CD4-positive, alpha-beta T cell treated with Interleukin-1 beta for 1 hour (primary cell): ENCODE measurements around the gene BANP.
"Not testable (repeated sequence)": the region's sequence is repeated elsewhere in the genome, so short reads cannot be mapped to it uniquely, and the experiment has no call there.

Source experiments
- DNase-seq, 2 donors: peaks; one replicate each; pipeline ENCODE4 v3.0.0-alpha.2; 2020 to 2022

BANP gene

DNA sequence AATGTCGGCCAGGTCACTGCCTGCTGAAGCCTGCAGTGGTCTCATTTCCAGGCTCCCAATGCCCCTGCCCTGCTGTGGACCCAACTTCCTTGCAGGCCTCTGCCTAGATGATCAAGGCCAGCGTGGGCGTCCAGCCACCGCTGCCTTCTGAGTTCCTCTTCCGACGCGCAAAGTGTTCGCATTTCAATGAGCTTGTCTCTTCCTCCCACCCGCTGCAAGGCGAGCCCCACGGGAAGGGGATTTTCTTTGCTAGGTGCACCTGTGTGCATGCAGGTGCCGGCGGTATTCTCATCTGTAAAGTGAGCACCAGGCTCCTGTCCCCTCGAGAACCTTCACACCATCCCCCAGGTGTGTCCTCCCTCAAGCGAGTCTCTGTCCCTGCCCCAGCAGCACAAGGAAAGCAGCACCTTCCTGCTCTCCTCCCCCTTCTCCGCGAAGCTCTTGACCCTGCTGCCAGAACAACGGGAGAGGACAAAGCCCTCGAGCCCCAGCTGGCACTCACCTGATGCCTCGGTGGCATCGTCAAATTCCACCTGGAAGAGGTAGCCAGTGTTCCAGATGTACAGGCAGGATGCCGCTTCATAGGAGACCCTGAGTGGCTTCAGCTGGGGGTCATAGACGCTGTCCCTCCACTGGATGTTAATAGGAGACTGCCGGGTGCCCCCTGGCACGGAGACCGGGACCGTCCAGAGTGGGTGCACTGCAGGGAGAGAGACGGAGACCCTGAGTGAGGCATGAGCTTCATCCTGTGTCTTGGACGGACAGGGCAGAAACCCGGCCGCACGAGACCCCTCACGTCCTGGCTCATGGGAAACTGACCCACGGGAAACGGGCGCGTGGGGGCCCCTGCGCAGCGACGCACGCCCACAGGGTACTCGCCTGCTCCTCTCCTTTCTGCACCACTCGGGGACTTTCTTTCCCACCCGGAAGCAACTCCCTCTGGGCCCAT lies 24.7 kb upstream of the BANP start:
- DNase-seq = peak in 1 of 2 donors; percentile 52

DNA sequence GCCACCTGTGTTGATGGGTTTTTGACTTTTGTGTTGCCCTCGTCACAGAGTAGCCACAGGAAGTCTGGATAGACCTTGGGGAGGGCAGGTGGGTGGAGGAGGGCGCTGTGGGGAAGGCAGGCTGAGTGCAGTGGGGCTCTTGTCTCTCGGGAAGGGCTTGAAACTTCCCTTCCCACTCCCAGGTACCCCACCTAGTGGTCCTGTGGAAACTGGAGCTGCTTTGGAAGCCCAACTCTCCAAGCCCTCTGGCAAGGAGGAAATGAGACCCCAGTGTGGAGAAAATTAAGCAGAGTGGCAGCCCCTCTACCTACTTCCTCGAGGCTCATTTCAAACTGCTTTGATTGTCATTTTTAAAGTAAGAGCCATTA lies 24.1 kb upstream of the BANP start:
- DNase-seq = no peak

DNA sequence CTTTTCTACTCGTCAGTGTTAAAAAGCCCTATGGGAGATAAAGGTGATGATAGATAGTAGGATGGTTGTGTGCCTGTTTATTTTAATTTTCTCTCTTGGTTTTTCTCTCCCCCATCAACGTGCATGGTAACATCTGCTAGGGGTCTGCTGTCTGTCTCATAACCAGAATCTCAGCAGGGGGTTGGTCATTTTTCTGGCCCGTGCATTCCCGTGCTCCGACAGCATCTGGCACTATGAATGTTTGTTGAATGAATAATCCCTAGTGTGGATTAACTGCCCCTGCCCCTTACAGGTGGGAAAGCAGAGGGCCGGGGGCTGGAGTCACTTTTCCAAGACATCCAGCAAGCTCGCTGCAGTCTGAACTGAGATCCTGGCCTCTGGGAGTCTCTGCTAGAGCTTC lies 21.2 kb upstream of the BANP start:
- DNase-seq = no peak

GRCh38 chr16:87930456-87930855 lies 20.8 kb upstream of the BANP start:
- DNase-seq = no peak

GRCh38 chr16:87931504-87931903 lies 19.7 kb upstream of the BANP start:
- no peak for DNase-seq

DNA sequence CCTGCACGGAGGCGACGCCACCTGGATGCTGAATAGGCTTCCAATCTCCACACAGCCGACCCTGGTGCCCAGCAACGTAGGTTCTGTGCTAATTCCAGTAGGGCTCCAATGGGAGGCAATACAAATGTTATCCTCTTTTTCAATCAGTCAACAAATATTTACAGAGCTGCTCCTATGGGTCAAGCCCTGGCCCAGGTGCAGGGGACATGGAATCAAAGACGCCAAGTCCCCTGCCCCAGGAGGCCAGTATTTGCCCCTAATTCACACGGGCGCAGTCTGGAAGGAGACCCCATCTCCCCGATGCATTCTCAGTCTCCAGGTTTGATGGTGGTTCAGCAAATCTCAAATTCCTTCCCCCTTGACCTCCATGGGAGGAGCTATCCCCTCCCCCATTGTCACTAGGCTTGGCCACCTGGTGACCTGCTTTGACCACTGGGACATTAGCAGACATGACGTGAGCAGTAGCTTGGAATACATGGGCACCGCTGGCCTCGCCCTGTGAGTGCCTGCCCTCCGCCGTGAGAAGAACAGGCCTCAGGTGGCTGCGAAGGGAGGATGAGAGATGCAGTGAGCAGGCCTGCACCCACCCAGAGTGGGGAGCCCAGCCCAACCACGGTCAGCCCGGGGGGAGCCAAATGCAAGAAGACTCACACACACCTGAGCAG lies 18.6 kb upstream of the BANP start:
- DNase-seq = not testable (repeated sequence)

- no peak for DNase-seq
These were observed 18.1 kb upstream of the BANP start for GRCh38 chr16:87933140-87933495.

DNA sequence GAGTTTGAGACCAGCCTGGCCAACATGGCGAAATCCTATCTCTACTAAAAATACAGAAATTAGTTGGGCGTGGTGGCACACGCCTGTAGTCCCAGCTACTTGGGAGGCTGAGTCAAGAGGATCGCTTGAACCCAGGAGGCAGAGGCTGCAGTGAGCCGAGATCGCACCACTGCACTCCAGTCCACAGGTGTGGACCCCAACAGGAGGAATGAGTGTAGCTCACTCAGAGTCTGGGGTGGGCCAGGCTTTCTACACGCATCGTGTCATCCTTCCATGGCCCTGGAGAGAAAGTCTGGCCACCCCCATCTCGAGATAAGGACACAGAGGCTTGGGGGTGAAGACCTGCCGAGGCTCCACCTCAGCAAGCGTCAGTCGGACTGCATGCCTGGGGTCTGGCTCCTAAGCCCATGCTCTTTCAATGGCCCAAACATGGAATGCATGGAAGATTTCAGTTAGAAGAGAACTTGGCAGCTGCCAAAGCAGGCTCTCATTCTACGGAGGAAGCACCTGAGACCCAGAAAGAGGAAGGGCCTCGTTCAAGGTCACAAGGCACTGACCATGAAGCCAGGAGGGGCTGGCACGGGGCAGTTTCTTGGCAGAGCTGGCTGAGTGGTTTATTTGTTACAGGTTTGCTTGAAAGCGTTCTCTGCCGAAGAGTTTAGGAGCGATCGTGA lies 16.3 kb upstream of the BANP start:
- not testable (repeated sequence) for DNase-seq

DNA sequence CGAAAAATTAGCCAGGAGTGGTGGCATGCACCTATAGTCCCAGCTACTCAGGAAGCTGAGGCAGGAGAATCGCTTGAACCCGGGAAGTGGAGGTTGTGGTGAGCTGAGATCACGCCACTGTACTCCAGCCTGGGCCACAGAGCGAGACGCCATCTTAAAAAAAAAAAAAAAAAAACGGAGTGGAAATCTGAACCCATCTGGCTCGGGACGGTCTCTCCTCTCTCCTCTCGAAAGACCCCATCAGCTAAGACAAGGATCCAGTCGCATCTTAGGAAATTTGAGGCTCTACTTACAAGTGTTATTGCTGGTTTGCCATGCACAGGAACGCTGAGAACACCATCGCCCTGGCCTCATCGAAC lies 15.2 kb upstream of the BANP start:
- DNase-seq = not testable (repeated sequence)

DNA sequence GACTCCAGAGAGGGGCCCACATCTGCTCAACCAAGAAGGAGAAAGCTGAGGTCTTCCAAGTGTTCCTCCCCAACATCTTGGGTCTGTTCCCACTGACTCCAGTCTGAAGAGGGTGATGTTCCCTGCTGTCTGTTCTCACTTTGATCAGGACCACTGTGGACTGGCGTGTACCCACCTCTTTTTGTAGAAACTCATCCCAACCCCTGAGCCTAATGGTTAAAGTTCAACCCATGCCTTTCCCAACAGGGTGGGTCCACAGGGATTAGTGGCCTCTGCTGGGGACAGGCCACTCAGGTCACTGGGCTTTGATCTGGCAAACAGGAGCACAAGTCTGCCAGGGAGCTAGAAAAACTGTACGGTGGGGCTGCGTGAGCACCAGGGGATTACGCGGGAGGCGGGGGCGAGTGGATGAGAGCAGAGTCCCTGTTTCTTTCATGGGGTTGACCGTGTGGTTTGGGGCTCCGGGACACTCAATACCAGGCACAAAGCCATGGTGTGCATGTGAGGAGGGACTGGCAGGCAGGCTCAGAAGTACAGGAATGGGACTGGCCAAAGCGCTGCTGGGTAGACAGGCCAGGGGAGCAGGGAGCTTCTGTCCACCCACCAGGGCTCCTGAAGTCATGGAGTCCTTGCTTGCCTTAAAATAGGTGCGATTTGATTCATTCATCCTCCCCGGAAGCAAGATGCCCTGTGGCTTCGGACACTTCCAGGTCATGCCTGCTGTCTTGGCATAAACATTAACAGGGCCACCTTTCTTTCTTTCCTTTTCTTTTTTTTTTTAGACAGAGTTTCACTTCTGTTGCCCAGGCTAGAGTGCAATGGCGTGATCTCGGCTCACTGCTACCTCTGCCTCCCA lies 14.6 kb upstream of the BANP start, which contains the start of gene CA5A:
Gene CA5A (minus strand): TSS at position 155 of the 856 bp plus-strand sequence. CDS start 79 bp downstream, at position 76.
- no peak for DNase-seq

DNA sequence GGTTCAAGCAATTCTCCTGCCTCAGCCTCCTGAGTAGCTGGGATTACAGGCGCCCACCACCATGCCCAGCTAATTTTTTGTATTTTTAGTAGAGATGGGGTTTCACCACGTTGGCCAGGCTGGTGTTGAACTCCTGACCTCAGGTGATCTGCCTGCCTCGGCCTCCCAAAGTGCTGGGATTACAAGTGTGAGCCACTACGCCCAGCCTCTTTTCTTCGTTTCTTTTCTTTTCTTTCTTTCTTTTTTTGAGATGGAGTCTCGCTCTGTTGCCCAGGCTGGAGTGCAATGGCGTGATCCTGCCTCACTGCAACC lies 14.0 kb upstream of the BANP start:
- not testable (repeated sequence) for DNase-seq

DNA sequence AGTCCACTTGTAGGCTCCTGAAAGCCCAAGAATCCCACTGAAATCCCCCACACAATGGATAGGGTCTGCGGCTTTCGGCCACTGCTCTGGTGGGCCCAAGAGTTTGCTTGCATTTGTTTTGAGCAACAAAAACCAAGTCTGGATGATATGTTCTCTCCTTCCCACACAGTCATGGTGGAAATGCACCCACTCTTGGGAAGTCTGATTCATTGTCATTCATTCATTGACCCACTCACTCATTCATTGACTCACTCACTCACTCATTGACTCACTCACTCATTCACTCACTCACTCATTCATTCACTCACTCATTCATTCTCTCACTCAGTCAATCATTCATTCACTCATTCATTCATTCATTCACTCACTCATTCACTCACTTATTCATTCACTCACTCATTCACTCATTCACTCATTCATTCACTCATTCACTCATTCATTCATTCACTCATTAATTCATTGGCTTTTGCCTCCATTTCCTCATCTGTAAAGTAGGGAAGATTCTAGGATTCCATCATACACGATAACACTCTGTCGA lies 12.8 kb upstream of the BANP start:
- no peak for DNase-seq

DNA sequence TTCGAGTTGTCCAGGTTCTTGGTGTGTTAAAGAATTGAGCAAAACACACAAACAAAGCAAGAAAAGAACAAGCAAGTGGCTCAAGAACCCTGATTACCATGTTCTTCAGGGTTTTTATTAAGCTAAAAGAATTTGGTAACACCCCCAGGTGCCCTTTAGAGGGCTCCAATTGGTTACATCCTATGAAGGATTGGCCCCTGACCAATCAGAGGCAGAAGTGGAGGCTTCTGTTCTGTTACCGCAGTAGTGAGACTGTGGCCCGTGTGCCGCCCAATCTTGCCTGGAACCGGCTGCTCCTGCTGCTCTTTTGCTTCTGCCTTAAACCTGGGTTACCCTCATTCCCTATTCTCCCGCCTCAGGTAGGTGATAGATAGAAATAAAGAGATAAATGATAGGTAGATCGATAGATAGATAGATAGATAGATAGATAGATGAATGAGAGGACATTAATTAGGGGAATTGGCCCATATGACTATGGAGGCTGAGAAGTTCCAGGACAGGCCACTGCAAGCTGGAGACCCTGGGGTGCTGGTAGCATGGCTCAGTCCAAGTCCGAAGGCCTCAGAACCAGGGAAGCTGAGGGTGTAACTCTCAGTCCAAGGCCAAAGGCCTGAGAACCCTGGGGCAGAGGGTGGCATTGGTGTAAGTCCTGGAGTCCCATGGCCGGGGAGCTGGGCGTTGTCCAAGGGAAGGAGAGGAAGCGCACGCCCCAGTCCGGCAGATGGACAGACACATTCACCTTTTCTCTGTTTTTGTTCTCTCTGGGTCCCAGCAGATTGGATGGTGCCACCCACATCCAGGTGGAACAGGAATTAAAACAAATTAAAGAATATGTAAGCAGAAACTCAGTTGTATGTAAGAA lies 11.4 kb upstream of the BANP start:
- DNase-seq = no peak

GRCh38 chr16:87942680-87943079 lies 8.6 kb upstream of the BANP start:
- no peak for DNase-seq

GRCh38 chr16:87945351-87946042 lies 5.7 kb upstream of the BANP start:
- DNase-seq = peak; percentile 27 to 71

DNA sequence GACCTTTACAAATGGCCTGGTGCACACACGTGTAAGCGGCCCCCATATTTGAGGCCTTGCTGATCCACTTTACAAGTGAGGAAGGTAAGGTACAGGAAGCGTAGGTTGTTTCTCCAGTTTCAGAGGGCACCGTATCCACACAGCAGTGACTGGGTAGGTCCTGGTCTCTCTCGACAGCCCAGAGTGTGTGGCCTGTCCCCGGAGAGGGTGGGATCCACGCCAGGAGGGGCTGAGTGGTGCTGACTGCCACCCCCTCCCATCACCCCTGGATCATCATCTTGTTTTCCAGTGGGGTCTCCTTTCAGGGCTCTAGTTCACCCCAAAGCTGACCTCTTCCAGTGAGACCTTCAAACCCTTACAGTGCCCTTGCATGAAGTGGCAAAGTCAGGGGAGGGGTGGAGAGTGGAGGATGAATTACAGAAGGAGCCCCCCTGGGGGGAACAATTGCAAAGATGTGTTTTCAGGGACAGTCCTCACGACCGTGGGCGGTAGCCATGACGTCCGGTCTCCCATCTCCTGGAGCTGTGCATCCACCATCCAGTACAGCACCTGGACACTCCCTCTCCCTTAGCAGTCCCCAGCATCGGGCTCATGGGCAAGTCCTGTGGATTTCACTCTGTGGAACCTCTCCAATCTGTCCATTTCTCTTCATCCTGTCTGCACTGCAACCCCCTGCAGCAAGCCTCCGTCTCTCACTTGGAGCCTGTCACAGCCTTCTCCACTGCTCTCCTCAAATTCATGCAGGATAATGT lies 4.5 kb upstream of the BANP start:
- DNase-seq = no peak

GRCh38 chr16:87947356-87948118 lies 3.7 kb upstream of the BANP start:
- DNase-seq = no peak

DNA sequence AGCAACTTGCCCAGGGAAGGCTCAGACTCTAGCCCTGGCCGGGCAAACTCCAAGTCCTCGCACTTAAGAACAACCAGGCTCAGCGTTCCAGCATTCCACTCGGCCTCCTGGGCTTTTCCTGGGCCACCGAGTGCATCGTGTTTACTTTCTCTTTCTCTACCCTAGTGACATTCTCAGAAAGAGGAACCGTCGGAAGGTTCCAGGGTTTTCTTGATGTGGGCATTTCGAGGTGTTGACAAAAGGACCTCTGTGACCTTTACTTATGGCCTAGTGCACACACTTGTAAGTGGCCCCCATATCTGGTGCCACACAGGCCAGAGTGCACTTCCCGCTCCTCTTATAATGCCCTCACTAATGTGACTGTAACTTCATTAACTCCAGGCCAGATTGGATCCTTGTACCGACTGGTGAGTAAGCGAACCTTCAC lies 3.1 kb upstream of the BANP start:
- DNase-seq = no peak

DNA sequence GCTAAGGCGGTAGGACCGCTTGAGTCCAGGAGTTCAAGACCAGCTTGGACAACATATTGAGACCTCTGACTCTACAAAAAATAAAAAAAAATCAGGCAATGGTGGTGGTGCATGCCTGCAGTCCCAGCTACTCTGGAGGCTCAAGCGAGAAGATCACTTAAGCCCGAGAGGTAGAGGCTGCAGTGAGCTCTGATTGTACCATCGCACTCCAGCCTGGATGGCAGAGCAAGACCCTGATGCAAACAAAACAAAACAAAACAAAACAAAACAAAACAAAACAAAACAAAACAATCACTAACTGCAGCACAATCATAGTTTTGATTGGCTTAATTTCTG lies 2.5 kb upstream of the BANP start:
- DNase-seq = no peak
